ENCODE measurements around the gene MAFF. TPM values are rescaled to one million over a fixed set of nuclear protein-coding genes. Genes with fewer than 3 reads are reported as not detected.

MAFF gene
- total RNA-seq, 1 experiment from 2014 or later = 26.0 TPM

DNA sequence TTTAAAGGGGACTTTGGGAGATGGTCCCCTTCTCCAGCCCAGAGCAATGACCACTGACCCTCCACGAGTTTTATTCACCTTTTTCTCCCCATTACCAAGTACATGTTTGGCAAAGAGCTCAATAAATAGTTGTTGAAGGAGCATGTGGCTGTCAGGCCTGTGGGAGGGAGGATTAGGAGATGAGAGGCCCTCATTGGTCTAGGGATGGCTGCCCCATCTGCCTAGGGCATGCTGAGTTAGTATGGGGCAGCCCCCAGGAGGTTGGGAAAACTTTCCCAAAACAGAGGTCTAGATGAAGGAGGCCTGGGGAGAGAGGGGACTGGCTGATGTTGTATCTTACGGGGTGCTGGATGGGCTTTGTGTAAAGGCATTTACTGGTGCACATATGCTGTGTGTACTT, 10.6 kb downstream of the MAFF start:
- intact Hi-C loops (cut with micrococcal nuclease) = no loop called here
- CTCF ChIA-PET = no interaction called here

More for the DNA sequence above, 10.6 kb downstream of the MAFF start:
- Histone ChIP-seq H4K20me1 (ENCODE audit: insufficient read depth) (no peaks in the 10 kb centered on the region), H3K27ac (ENCODE audit: low read depth, low read length) (no peak overlapping the region), H3K9me3 (ENCODE audit: control insufficient read depth in 1 of 2, insufficient read depth in 1 of 2, low read depth in 1 of 2, low read length in 2 of 2) (no peaks in the 10 kb centered on the region), H3K79me2 (ENCODE audit: insufficient read depth, low read length) (peaks cover 52% of the 10 kb centered on the region), H3K4me3 (replicated peaks in 1 of 2; ENCODE audit: low read depth in 1 of 2, low read length in 2 of 2) (no peak overlapping the region), H3K9me2 (ENCODE audit: insufficient read depth) (no peaks in the 10 kb centered on the region), H3K4me2 (ENCODE audit: low read length) (no peak overlapping the region), H3K9ac (ENCODE audit: low read length) (no peak overlapping the region), H2AFZ (ENCODE audit: low read depth, low read length, poor library complexity, severe bottlenecking) (no peak overlapping the region), H3K27me3 (ENCODE audit: insufficient read depth, low read length) (no peaks in the 10 kb centered on the region), H3K4me1 (ENCODE audit: control insufficient read depth in 1 of 2, insufficient read depth in 2 of 2, low read length in 2 of 2) (peaks cover 2 to 37% of the 10 kb centered on the region in 2 experiments; a peak in 3 of 4 replicates), H3K36me3 (ENCODE audit: control insufficient read depth in 1 of 2, insufficient read depth in 2 of 2, low read length in 2 of 2) (peaks cover 0 to 13% of the 10 kb centered on the region in 2 experiments; a peak in 2 of 4 replicates)
- TF ChIP-seq REST (IDR thresholded peaks at IDR 0.05; ENCODE audit: low read depth) (no peak), CBX3 (IDR thresholded peaks at IDR 0.05; ENCODE audit: low read depth) (no peak), TCF7L2 (IDR thresholded peaks at IDR 0.05; ENCODE audit: borderline replicate concordance, extremely low read depth, insufficient read depth, insufficient read length) (no peak), ZNF274 (IDR thresholded peaks at IDR 0.05; ENCODE audit: low read depth, low read length) (no peak), CEBPB (IDR thresholded peaks at IDR 0.05; ENCODE audit: low read depth) (no peak)
- no TSS peak for BruUV-seq (replicated peaks)
- ChIA-PET RAD21 (ENCODE audit: low non-redundant PET in 1 of 2, low total read pairs in 2 of 2, uncharacterized antibody in 2 of 2, unreplicated experiment in 2 of 2) (no interaction called here), POLR2A (no interaction called here)
- DNase-seq (ENCODE audit: low read depth, low spot score) (no peak), ATAC-seq (no peak)
